Choroid plexus epithelial cell (primary cell): Measurements from ENCODE around the gene UBA1.

ENCODE experiments used
- DNase-seq: peaks from one replicate; pipeline ENCODE4 v3.0.0-alpha.2; 2010; ENCODE audit warnings: low read depth
- H3K4me3 ChIP-seq: 2 replicates; pipeline ENCODE4 v1.5.1; 2011; ENCODE audit warnings: low read depth, mild to moderate bottlenecking, control low read depth, low read length, moderate library complexity
- TF ChIP-seq, protein P1 (sequence below): conservative IDR thresholded peaks from 2 replicates; pipeline ENCODE4 v1.5.1; 2011; ENCODE audit warnings: low read depth, mild to moderate bottlenecking, control low read depth, inconsistent platforms, low read length, moderate library complexity

UBA1 gene

DNA sequence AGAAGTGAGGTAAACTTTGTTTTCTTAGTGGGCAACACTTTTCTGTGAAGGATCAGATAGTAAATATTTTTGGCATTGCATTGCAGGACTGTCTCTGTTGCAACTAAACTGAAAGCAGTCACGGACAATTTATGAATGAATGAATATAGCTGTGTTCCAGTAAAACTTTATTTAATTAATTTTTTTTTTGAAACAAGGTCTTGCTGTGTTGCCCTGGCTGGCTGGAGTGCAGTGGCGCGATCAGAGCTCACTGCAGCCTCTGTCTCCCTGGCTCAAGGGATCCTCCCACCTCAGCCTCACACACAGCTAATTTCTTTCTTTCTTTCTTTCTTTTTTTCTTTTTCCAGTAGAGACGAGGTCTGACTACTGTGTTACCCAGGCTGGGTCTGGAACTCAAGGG is 32.8 kb upstream of the UBA1 start:
- H3K4me3 ChIP-seq, result no peak overlapping the region
- TF ChIP-seq, protein P1, sequence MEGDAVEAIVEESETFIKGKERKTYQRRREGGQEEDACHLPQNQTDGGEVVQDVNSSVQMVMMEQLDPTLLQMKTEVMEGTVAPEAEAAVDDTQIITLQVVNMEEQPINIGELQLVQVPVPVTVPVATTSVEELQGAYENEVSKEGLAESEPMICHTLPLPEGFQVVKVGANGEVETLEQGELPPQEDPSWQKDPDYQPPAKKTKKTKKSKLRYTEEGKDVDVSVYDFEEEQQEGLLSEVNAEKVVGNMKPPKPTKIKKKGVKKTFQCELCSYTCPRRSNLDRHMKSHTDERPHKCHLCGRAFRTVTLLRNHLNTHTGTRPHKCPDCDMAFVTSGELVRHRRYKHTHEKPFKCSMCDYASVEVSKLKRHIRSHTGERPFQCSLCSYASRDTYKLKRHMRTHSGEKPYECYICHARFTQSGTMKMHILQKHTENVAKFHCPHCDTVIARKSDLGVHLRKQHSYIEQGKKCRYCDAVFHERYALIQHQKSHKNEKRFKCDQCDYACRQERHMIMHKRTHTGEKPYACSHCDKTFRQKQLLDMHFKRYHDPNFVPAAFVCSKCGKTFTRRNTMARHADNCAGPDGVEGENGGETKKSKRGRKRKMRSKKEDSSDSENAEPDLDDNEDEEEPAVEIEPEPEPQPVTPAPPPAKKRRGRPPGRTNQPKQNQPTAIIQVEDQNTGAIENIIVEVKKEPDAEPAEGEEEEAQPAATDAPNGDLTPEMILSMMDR, result no peak
- no peak for DNase-seq

DNA sequence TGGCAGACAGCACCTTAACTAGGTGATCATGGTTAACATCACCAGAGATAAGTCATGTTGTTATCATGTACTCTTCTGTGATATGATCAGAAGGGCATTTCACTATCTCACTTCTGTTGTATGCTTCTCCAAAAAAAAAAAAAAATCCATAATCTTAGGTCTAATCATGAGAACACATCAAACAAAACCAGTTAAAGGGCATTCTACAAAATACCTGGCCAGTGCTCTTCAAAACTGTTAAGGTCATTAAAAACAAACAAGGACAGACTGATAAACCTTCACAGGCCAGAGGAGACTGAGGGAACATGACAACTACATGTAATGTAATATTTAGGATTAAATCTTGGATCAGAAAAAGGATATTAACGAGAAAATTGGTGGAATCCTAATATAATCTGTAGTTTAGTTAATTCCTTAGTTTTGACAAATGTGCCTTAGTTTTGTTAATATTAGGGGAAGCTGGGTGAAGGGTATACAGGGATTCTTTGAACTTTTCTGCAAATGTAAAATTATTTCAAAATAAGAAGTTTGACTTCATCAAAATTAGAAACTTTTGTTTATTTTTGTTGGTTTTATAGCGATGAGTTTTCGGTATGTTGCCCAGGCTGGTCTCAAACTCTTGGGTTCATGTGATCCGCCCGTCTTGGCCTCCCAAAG is 30.6 kb upstream of the UBA1 start:
- no peak overlapping the region for H3K4me3 ChIP-seq
- no peak for DNase-seq
- TF ChIP-seq, protein P1, result no peak

DNA sequence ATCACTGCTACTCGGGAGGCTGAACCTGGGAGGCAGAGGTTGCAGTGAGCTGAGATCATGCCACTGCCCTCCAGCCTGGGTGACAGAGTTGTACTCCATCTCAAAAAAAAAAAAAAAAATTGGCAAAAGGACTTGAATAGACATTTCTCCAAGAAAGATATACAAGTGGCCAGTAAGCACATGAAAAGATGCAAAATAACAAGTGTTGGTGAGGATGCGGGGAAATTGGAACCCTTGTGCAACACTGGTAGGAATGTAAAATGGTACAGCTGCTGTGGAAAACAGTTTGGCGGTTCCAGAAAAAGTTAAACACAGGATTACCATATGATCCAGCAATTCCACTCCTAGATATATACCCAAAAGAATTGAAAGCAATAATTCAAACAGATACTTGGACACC is 29.2 kb upstream of the UBA1 start:
- no peak for DNase-seq

DNA sequence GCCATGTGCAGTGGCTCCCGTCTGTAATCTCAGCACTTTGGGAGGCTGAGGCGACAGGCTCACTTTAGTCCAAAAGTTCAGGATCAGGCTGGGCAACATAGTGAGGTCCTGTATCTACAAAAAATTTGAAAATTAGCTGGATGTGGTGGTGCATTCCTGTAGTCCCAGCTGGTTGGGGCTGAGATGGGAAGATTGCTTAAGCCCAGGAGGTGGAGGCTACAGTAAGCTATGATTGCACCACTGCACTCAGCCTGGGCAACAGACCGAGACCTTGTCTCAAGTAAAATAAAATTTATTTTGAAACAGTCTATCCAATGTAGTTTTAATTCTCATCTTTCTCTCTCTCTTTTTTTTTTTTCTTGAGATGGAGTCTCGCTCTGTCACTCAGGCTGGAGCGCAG is 27.5 kb upstream of the UBA1 start:
- TF ChIP-seq, protein P1, result no peak
- H3K4me3 ChIP-seq, result no peak overlapping the region
- peak; percentile 71 for DNase-seq

More for the DNA sequence above, 29.2 kb upstream of the UBA1 start:
- no peak overlapping the region for H3K4me3 ChIP-seq
- TF ChIP-seq, protein P1, result no peak

DNA sequence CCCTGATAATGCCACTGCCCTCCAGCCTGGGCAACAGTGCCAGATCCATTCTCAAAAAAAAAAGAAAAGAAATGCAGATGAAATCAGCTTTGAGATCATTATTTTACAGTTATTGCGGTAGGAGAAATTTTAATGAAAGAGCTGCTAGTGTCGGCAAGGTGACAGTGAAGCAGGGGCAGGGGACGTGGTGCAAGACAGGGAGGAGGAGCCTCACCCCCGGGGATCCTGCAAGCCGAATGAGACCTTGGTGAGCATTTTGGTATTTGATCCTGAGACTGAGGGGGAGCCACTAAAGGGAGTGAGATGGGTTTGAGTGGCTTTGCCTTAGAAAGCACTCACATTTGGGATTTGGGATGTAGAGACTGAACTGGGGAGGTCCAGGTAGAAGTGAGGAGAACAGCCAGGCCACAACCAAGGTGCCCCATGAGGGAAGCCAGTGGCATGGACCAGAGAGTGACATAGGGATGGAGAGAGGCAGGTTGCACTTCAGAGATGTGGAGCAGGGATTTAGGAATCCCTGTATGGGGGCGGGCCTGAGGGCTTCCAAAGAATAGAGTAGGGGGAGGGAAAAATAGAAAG is 25.0 kb upstream of the UBA1 start:
- DNase-seq, result no peak
- TF ChIP-seq, protein P1, result no peak
- H3K4me3 ChIP-seq, result no peak overlapping the region

DNA sequence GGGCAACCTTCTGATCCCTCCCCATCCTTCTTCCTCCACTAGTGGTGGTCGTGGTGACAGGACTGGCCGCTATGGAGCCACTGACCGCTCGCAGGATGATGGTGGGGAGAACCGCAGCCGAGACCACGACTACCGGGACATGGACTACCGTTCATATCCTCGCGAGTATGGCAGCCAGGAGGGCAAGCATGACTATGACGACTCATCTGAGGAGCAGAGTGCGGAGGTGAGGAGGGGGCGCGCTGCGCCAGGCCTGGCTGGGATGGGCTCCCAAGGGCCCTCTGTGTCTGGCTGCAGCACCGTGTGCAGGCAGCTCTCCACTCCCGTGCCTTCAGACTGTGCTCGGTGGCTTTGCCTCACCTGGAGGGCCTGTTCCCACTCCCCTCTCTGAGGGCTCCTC is 24.4 kb upstream of the UBA1 start:
- no peak overlapping the region for H3K4me3 ChIP-seq
- DNase-seq, result no peak
- TF ChIP-seq, protein P1, result no peak
